Measurements from ENCODE around the gene APPL2. TPM values are rescaled to one million over a fixed set of nuclear protein-coding genes. Genes with fewer than 3 reads are reported as not detected.
A peak's percentile ranks its signal among the peaks of the same experiment; 100 is the strongest.

APPL2 gene
- total RNA-seq, 1 experiment from 2014 or later: 16.1 TPM

- peaks cover 17% of the 10 kb centered on the region for H3K4me1 Mint-ChIP-seq
- H3K9me3 Mint-ChIP-seq: 0 out of 2 replicates have a peak, but pooled peaks cover 3% of the 10 kb centered on the region
- ChIA-PET CTCF (no interaction called here), POLR2A (no interaction called here)
- TF ChIP-seq SP1 (CRISPR knock-in tag; conservative IDR thresholded peaks at IDR 0.05) (no peak), ZMAT4 (CRISPR knock-in tag; IDR thresholded peaks at IDR 0.05) (no peak), GTF2I (CRISPR knock-in tag; conservative IDR thresholded peaks at IDR 0.05) (no peak), IRF1 (CRISPR knock-in tag; IDR thresholded peaks at IDR 0.05) (no peak), ETV6 (CRISPR knock-in tag; IDR thresholded peaks at IDR 0.05) (no peak), ESRRA (CRISPR knock-in tag; IDR thresholded peaks at IDR 0.05; ENCODE audit: borderline replicate concordance) (no peak), SMAD3 (CRISPR knock-in tag; IDR thresholded peaks at IDR 0.05; ENCODE audit: borderline replicate concordance) (no peak)
- TF ChIP-seq, protein P1, sequence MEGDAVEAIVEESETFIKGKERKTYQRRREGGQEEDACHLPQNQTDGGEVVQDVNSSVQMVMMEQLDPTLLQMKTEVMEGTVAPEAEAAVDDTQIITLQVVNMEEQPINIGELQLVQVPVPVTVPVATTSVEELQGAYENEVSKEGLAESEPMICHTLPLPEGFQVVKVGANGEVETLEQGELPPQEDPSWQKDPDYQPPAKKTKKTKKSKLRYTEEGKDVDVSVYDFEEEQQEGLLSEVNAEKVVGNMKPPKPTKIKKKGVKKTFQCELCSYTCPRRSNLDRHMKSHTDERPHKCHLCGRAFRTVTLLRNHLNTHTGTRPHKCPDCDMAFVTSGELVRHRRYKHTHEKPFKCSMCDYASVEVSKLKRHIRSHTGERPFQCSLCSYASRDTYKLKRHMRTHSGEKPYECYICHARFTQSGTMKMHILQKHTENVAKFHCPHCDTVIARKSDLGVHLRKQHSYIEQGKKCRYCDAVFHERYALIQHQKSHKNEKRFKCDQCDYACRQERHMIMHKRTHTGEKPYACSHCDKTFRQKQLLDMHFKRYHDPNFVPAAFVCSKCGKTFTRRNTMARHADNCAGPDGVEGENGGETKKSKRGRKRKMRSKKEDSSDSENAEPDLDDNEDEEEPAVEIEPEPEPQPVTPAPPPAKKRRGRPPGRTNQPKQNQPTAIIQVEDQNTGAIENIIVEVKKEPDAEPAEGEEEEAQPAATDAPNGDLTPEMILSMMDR (IDR thresholded peaks at IDR 0.05): no peak
- H3K27ac Mint-ChIP-seq: no peak overlapping the region
- ATAC-seq (no peak), DNase-seq (ENCODE audit: low spot score) (no peak)
- peak overlapping the region; percentile 88 for H3K4me3 Mint-ChIP-seq
- H3K27me3 Mint-ChIP-seq (ENCODE audit: low read depth): peaks cover 8% of the 10 kb centered on the region
- no peaks in the 10 kb centered on the region for H3K36me3 Mint-ChIP-seq
These were observed 1.8 kb downstream of the APPL2 start for GRCh38 chr12:105234197-105234596.

DNA sequence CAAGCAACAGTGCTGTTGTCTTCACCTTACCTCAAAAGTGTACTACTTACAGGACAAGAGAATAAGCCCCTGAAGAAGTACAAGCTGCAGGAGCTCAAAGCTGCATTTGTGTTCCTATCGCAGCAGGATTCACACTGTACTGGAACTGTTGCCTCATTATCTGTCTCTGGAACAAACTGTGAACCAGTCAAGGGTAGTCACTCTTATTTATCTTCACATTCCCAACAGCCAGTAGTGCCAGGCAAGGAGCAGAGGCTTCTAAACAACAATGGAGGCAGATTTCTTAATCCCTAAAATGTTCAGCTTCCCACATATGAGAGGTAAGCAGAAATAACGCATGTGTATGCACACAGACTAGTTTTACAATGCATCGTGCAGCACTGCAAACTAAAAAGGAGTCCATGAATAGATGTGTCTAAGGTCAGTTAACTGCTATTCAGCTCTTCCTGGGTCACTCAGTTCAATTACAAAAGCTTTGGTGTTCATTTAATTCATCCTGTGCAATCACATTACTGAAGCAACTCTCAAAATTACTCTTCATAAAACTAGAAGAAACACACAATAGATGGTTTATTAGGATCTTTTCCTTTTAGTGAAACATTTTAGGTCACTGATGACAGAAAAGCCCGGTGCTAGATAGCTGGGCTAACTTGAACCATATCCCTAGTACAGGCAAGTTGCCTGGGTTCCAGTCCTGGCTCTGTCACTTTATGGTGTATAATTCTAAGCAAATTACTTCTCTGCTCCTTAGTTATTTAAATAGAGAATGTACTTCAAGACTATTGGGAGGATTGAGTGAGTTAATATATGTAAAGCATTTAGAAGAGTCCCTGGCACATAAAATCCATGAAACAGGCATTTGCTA is 2.7 kb downstream of the APPL2 start:
- H3K4me1 Mint-ChIP-seq: peaks cover 17% of the 10 kb centered on the region
- 0 out of 2 replicates have a peak, but pooled peaks cover 3% of the 10 kb centered on the region for H3K9me3 Mint-ChIP-seq
- peaks cover 8% of the 10 kb centered on the region for H3K27me3 Mint-ChIP-seq (ENCODE audit: low read depth)
- no peak overlapping the region for H3K27ac Mint-ChIP-seq
- ATAC-seq: no peak
- no peak for TF ChIP-seq TCF7 (CRISPR knock-in tag; IDR thresholded peaks at IDR 0.05; ENCODE audit: low read depth)
- no peak for TF ChIP-seq FOXK1 (CRISPR knock-in tag; IDR thresholded peaks at IDR 0.05)
- TF ChIP-seq, protein P2, sequence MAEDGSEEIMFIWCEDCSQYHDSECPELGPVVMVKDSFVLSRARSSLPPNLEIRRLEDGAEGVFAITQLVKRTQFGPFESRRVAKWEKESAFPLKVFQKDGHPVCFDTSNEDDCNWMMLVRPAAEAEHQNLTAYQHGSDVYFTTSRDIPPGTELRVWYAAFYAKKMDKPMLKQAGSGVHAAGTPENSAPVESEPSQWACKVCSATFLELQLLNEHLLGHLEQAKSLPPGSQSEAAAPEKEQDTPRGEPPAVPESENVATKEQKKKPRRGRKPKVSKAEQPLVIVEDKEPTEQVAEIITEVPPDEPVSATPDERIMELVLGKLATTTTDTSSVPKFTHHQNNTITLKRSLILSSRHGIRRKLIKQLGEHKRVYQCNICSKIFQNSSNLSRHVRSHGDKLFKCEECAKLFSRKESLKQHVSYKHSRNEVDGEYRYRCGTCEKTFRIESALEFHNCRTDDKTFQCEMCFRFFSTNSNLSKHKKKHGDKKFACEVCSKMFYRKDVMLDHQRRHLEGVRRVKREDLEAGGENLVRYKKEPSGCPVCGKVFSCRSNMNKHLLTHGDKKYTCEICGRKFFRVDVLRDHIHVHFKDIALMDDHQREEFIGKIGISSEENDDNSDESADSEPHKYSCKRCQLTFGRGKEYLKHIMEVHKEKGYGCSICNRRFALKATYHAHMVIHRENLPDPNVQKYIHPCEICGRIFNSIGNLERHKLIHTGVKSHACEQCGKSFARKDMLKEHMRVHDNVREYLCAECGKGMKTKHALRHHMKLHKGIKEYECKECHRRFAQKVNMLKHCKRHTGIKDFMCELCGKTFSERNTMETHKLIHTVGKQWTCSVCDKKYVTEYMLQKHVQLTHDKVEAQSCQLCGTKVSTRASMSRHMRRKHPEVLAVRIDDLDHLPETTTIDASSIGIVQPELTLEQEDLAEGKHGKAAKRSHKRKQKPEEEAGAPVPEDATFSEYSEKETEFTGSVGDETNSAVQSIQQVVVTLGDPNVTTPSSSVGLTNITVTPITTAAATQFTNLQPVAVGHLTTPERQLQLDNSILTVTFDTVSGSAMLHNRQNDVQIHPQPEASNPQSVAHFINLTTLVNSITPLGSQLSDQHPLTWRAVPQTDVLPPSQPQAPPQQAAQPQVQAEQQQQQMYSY (CRISPR knock-in tag; IDR thresholded peaks at IDR 0.05): no peak
- TF ChIP-seq ZNF263 (CRISPR knock-in tag; IDR thresholded peaks at IDR 0.05; ENCODE audit: low read depth): no peak
- TF ChIP-seq, protein P3, sequence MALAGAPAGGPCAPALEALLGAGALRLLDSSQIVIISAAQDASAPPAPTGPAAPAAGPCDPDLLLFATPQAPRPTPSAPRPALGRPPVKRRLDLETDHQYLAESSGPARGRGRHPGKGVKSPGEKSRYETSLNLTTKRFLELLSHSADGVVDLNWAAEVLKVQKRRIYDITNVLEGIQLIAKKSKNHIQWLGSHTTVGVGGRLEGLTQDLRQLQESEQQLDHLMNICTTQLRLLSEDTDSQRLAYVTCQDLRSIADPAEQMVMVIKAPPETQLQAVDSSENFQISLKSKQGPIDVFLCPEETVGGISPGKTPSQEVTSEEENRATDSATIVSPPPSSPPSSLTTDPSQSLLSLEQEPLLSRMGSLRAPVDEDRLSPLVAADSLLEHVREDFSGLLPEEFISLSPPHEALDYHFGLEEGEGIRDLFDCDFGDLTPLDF (CRISPR knock-in tag; IDR thresholded peaks at IDR 0.05): no peak
- no peak for DNase-seq (ENCODE audit: low spot score)
- CTCF ChIA-PET: no interaction called here
- H3K36me3 Mint-ChIP-seq: peaks cover 8% of the 10 kb centered on the region
- POLR2A ChIA-PET: interaction anchor here (0.5 to 0.6 kb wide), 2 partner anchors 109 to 142 kb away, joined by 3 read pairs; no protein-coding TSS in a partner anchor
- no peak overlapping the region for H3K4me3 Mint-ChIP-seq

DNA sequence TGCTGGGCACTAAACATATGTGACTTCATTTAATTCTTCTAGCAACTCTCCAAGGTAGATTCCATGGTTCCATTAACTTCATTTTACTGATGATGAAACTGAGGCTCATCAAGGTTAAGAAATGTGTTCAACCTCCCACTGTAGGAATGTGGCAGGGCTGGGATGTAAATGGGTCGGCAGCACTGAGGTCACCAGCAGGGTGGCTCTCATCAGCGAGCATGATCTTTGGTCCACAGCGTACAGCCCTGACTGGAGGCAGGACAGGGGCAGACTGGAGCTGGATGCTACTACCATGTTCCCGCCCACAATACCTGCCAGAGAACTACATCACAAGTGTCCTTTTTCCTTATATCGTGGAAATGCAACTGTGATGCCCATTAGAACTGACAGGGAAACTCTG is 4.6 kb downstream of the APPL2 start:
- H3K36me3 Mint-ChIP-seq: peaks cover 15% of the 10 kb centered on the region
- no peak for DNase-seq (ENCODE audit: low spot score)
- H3K4me1 Mint-ChIP-seq: peaks cover 17% of the 10 kb centered on the region
- no peak overlapping the region for H3K27ac Mint-ChIP-seq
- no peak for ATAC-seq
- ChIA-PET POLR2A (no interaction called here), CTCF (no interaction called here)
- peaks cover 2% of the 10 kb centered on the region for H3K27me3 Mint-ChIP-seq (ENCODE audit: low read depth)
- H3K4me3 Mint-ChIP-seq: no peak overlapping the region
- no peaks in the 10 kb centered on the region for H3K9me3 Mint-ChIP-seq
- TF ChIP-seq, protein P4, sequence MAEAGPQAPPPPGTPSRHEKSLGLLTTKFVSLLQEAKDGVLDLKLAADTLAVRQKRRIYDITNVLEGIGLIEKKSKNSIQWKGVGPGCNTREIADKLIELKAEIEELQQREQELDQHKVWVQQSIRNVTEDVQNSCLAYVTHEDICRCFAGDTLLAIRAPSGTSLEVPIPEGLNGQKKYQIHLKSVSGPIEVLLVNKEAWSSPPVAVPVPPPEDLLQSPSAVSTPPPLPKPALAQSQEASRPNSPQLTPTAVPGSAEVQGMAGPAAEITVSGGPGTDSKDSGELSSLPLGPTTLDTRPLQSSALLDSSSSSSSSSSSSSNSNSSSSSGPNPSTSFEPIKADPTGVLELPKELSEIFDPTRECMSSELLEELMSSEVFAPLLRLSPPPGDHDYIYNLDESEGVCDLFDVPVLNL (CRISPR knock-in tag; IDR thresholded peaks at IDR 0.05; ENCODE audit: borderline replicate concordance, low read depth): no peak
- TF ChIP-seq TCF7 (CRISPR knock-in tag; IDR thresholded peaks at IDR 0.05; ENCODE audit: low read depth): no peak
- TF ChIP-seq FOXJ3 (CRISPR knock-in tag; IDR thresholded peaks at IDR 0.05; ENCODE audit: borderline replicate concordance): no peak
- no peak for TF ChIP-seq TEAD1 (CRISPR knock-in tag; IDR thresholded peaks at IDR 0.05)
- TF ChIP-seq NR2C2 (CRISPR knock-in tag; IDR thresholded peaks at IDR 0.05): no peak
- no peak for TF ChIP-seq SMAD3 (CRISPR knock-in tag; IDR thresholded peaks at IDR 0.05; ENCODE audit: borderline replicate concordance)
- TF ChIP-seq, protein P5, sequence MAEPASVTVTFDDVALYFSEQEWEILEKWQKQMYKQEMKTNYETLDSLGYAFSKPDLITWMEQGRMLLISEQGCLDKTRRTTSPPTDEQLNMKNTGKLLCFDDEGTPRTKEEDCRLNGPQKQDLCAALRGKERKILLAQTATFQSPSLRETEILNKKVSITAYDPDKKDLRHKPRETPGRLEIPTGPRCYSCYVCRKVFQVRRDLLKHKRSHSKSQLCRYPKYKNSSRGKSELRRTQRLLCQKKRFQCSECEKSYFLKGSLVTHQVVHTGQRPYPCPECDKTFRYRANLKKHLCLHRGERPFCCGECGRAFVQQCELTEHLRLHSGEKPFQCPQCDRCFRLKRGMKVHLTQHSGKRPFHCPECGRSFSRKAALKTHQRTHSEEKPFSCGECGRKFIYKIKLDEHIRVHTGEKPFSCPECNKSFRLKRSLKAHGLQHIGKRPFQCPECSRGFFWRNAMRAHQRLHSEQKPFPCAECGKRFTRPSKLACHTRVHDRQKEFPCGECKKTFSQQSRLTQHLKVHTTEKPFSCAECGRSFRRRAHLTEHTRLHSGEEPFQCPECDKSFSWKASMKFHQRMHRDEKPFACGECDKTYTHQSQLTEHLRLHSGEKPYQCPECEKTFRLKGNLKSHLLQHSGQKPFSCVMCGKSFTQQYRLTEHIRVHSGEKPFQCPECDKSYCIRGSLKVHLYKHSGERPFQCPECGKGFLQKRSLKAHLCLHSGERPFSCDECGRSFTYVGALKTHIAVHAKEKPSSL (CRISPR knock-in tag; conservative IDR thresholded peaks at IDR 0.05): no peak
- TF ChIP-seq NFYB (CRISPR knock-in tag; conservative IDR thresholded peaks at IDR 0.05; ENCODE audit: low read depth): no peak
- TF ChIP-seq NR1H2 (CRISPR knock-in tag; IDR thresholded peaks at IDR 0.05): no peak
